ENCODE data around the gene B4GALNT4.
"Not testable (repeated sequence)": the region's sequence is repeated elsewhere in the genome, so short reads cannot be mapped to it uniquely, and the experiment has no call there.

B4GALNT4 gene

GRCh38 chr11:409008-409599 is 39.8 kb downstream of the B4GALNT4 start:
- no peak for DNase-seq

GRCh38 chr11:409600-410483 is 40.5 kb downstream of the B4GALNT4 start:
- DNase-seq: no peak

GRCh38 chr11:410711-411110 is 41.4 kb downstream of the B4GALNT4 start:
- DNase-seq: not testable (repeated sequence)

GRCh38 chr11:411520-411919 is 42.2 kb downstream of the B4GALNT4 start:
- DNase-seq: not testable (repeated sequence)

DNA sequence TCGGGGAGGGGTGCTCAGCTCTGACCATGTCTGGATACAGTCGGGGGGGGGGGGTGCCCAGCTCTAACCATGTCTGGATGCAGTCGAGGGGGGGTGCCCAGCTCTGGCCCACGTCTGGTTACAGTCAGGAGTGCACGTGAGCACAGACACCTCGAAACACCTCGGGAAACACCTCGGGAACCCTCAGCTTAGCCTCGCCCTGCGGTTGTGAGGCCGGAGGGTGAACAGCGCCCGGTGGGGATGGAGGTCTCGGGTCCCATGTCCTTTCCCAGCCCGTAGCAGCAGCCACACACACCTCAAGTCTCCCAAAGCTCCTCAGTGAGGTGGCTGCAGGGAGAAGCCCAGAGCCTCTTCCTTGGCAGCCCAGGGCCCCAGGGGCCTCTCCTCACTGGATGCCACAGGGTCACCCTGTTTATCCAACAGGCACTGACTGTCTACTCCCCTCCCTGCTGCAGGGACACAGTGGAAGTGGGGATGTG is 43.4 kb downstream of the B4GALNT4 start:
- DNase-seq: no peak

- no peak for DNase-seq
Observed at GRCh38 chr11:413120-414081, 44.1 kb downstream of the B4GALNT4 start.

DNA sequence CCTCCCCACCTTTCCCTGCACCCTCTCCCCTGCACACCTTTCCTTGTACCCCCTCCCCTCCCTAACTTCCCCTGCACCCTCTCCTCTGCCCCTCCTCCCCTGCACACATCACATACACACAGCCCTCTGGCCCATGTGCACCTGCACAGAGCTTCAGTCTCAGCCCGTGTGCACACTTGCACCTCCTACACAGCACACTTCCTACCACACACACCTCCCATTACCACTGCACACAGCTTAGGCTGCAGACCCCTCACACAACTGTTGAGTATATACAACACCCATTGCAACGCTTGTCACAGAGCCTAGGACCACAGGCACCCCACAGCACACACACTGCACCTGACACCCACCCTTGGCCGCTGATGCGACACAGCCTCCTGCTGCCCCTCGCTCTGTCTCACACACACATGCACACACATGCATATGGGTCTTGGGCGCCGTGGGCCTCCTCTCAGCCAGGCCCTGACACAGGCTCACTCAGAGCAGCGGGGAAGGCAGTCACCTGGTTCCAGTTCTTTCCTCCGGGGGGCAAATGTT is 45.1 kb downstream of the B4GALNT4 start:
- DNase-seq: no peak

DNA sequence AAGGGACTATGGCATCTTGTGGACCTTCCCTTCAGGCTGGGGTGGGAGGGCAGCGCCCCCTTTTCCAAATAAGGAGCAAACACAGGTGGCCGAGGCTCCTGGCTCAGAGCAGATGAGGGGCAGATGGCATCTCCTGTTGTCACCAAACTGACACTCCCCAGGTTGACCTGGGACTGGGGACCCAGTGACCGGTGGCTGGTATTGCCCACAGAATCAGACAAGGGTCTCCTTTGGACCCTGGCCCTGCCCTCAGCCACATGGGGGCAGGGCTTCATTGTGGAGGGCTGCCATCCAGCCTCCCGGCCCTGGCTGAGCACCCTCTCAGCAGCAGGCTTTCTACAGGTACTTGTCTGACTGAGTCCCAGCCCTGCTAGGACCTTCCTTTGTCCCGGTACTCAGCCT is 46.3 kb downstream of the B4GALNT4 start:
- DNase-seq: no peak

DNA sequence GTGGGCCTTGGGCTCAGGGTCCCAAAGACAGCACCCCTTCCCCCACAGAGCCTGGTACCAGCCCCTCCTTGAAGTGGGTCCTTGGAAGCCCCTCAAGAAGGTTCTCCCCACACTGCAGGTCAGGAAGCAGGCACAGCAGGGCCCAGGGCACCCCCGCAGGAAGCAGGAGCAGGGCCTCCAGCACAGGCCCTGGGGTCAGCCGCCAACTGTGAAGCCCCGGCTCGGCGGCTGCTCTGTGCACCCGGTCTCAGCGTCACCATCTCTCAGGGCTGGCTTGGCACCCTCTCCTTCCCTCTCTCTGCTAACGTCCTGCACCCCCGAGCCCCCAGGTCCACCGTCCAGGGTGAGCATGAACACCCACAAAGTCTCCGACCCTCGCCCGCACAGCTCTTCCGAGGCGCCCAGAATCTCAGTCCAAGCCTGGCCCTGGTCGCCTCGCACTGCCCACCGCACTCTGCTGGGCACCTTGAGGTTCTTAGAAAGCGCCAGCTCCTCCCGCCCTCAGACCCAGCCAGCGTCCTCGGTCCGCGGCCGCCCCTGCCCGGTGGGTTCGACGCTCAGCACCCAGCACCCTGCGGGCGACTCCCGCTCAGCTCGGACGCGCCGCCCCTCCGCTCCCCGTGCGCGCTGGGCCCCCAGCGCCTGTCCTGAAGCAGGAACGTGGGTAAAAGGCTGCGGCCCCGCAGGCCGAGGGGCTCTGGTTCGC is 46.9 kb downstream of the B4GALNT4 start:
- DNase-seq: no peak

- no peak for DNase-seq
Observed at GRCh38 chr11:416757-417621, 47.7 kb downstream of the B4GALNT4 start.

- DNase-seq: no peak
Observed at GRCh38 chr11:417652-418342, 48.5 kb downstream of the B4GALNT4 start.

- no peak for DNase-seq
Observed at GRCh38 chr11:418343-419247, 49.3 kb downstream of the B4GALNT4 start.

- no peak for DNase-seq
Observed at GRCh38 chr11:419248-420005, 50.1 kb downstream of the B4GALNT4 start.

DNA sequence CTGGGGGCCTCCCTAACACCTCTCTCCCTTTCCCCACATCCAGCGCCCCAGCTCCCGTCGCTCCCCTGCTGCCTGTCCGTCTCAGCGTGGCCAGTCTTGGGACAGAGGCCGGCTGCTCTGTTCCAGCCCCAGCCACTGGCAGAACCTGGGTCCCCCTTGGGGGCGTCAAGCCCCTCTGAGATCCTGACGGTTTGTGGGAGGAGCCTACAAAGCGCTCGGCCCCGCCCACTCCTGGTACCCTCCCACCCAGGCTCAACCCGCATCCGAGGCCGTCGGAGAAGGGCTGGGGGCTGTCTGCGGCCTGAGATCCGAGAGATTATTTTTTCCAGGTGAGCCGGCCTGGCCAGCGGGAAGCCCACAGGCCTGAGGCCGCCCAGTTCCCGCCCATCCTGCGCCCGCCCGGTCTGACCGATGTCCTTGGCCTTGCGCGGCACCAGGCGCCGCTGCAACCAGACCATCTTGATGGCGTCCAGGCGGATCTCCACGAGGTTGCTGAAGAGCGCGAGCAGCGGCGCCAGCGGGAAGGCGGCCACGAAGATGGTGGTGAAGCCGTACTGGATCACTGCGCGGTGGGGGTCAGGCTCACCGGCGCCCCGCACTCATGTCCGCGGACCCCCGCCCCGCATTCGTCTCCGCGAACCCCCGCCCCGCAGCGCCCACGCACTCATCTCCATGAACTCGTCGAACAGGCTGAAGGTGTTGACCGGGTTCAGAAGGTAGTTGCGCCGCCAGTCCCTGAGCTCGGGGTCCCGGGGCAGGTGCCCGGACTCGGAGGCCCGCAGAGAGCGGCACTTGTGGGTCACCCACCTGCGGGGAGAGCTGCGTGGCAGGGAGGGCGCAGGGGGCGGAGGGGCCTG is 51.0 kb downstream of the B4GALNT4 start:
- no peak for DNase-seq

GRCh38 chr11:420911-421321 is 51.6 kb downstream of the B4GALNT4 start:
- no peak for DNase-seq

GRCh38 chr11:422249-422656 is 53.0 kb downstream of the B4GALNT4 start:
- no peak for DNase-seq

GRCh38 chr11:424232-424631 is 54.9 kb downstream of the B4GALNT4 start:
- DNase-seq: no peak

DNA sequence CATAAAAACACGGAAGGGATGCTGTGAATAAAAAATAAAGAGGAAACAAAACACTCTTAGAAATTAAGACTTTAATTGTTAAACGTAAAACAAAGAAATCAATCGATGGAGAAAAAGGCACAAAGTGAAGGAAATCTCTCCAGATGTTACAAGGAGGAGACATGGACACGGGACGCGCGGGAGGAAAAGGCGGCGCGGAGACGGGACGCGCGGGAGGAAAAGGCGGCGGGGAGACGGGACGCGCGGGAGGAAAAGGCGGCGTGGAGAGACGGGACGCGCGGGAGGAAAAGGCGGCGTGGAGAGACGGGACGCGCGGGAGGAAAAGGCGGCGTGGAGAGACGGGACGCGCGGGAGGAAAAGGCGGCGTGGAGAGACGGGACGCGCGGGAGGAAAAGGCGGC is 55.5 kb downstream of the B4GALNT4 start:
- DNase-seq: not testable (repeated sequence)
